Mesothelial cell of epicardium (in vitro differentiated cells): ENCODE measurements around the gene DNMT1. TPM values are rescaled to one million over a fixed set of nuclear protein-coding genes. Genes with fewer than 3 reads are reported as not detected.

Source experiments
- DNase-seq, 2 experiments: peaks; one replicate each; pipeline ENCODE4 v3.0.0; 2021; ENCODE audit warnings: low spot score in 2 of 2; ENCODE audit not compliant: unreplicated experiment in 2 of 2
- H3K27ac Mint-ChIP-seq: 2 replicates; pipeline ENCODE4 v1.8.0; 2021; ENCODE audit warnings: mixed read lengths
- H3K27me3 Mint-ChIP-seq: 2 replicates; pipeline ENCODE4 v1.8.0; 2021; ENCODE audit warnings: low read depth, mixed read lengths
- H3K36me3 Mint-ChIP-seq: 2 replicates; pipeline ENCODE4 v1.8.0; 2021; ENCODE audit warnings: mixed read lengths
- H3K4me1 Mint-ChIP-seq: 2 replicates; pipeline ENCODE4 v1.8.0; 2021; ENCODE audit warnings: mixed read lengths
- H3K4me3 Mint-ChIP-seq: 2 replicates; pipeline ENCODE4 v1.8.0; 2021; ENCODE audit warnings: mild to moderate bottlenecking, moderate library complexity, mixed read lengths
- H3K9me3 Mint-ChIP-seq: 2 replicates; pipeline ENCODE4 v1.8.0; 2021; ENCODE audit warnings: mixed read lengths
- CTCF ChIP-seq: fragments of 200-600 bp; sonication (generic); IDR thresholded peaks from one replicate; pipeline ENCODE4 v1.5.0; 2021; ENCODE audit warnings: antibody characterized with exemption; ENCODE audit not compliant: unreplicated experiment
- total RNA-seq: library from RNA; stranded (reverse); gene quantifications from 3 replicates; pipeline ENCODE4 v1.2.1, GENCODE V29; 2021

The DNMT1 gene
- total RNA-seq, 1 donor from 2014 or later, result 110 TPM

- no peaks in the 10 kb centered on the region for H3K4me1 Mint-ChIP-seq
Measured at GRCh38 chr19:10159610-10160009, 35.1 kb downstream of the DNMT1 start.

GRCh38 chr19:10158485-10158884, 36.3 kb downstream of the DNMT1 start:
- TF ChIP-seq CTCF, result no peak
- Mint-ChIP-seq H3K9me3 (no peaks in the 10 kb centered on the region), H3K4me3 (no peak overlapping the region), H3K27ac (no peak overlapping the region), H3K27me3 (no peaks in the 10 kb centered on the region), H3K36me3 (peaks cover 35% of the 10 kb centered on the region), H3K4me1 (no peaks in the 10 kb centered on the region)
- DNase-seq, result no peak

More at GRCh38 chr19:10159610-10160009, 35.1 kb downstream of the DNMT1 start:
- no peaks in the 10 kb centered on the region for H3K27me3 Mint-ChIP-seq
- H3K36me3 Mint-ChIP-seq, result peaks cover 29% of the 10 kb centered on the region
- no peak overlapping the region for H3K27ac Mint-ChIP-seq
- H3K4me3 Mint-ChIP-seq, result no peak overlapping the region
- no peak for TF ChIP-seq CTCF
- no peak for DNase-seq
- no peaks in the 10 kb centered on the region for H3K9me3 Mint-ChIP-seq

- Mint-ChIP-seq H3K27ac (no peak overlapping the region), H3K4me3 (no peak overlapping the region), H3K36me3 (peaks cover 32% of the 10 kb centered on the region), H3K4me1 (no peaks in the 10 kb centered on the region), H3K27me3 (no peaks in the 10 kb centered on the region), H3K9me3 (no peaks in the 10 kb centered on the region)
- no peak for DNase-seq
- TF ChIP-seq CTCF, result no peak
Measured at GRCh38 chr19:10158071-10158470, 36.7 kb downstream of the DNMT1 start.

- Mint-ChIP-seq H3K27ac (no peak overlapping the region), H3K27me3 (no peaks in the 10 kb centered on the region), H3K4me3 (no peak overlapping the region), H3K9me3 (no peaks in the 10 kb centered on the region), H3K4me1 (no peaks in the 10 kb centered on the region), H3K36me3 (peaks cover 39% of the 10 kb centered on the region)
- no peak for DNase-seq
- TF ChIP-seq CTCF, result no peak
Measured at GRCh38 chr19:10155839-10156238, 38.9 kb downstream of the DNMT1 start.

- Mint-ChIP-seq H3K27me3 (no peaks in the 10 kb centered on the region), H3K4me3 (no peak overlapping the region), H3K4me1 (no peaks in the 10 kb centered on the region), H3K27ac (no peak overlapping the region), H3K9me3 (no peaks in the 10 kb centered on the region), H3K36me3 (peaks cover 35% of the 10 kb centered on the region)
- no peak for DNase-seq
- no peak for TF ChIP-seq CTCF
Measured at GRCh38 chr19:10152100-10152499, 42.7 kb downstream of the DNMT1 start.

- TF ChIP-seq CTCF, result no peak
- Mint-ChIP-seq H3K27ac (no peak overlapping the region), H3K9me3 (no peaks in the 10 kb centered on the region), H3K4me3 (no peak overlapping the region), H3K27me3 (no peaks in the 10 kb centered on the region), H3K36me3 (peaks cover 37% of the 10 kb centered on the region), H3K4me1 (no peaks in the 10 kb centered on the region)
- no peak for DNase-seq
Measured at GRCh38 chr19:10151521-10151920, 43.2 kb downstream of the DNMT1 start.
